GM12878 (cell line): ENCODE data around the gene OTOR. TPM values are rescaled to one million over a fixed set of nuclear protein-coding genes. Genes with fewer than 3 reads are reported as not detected.

Experiments
- ATAC-seq: fragments of 200-7000 bp; cut with Tn5 transposase; 3 replicates; pipeline ENCODE4 v1.9.1; 2020; ENCODE audit warnings: mild to moderate bottlenecking, moderate library complexity
- BruUV-seq: library from RNA; stranded (reverse); fragments of 400-500 nt; replicated peaks from 2 replicates; lab custom pipeline; 2021; lab: Mats Ljungman, UMichigan
- CTCF ChIA-PET: fragments of 300-600 bp; sonication (Branson Sonifier 250); formaldehyde crosslinking; extraction: SDS; loops from one replicate; lab custom pipeline; 2021; ENCODE audit warnings: inconsistent platforms; lab: Yijun Ruan, JAX
- POLR2A ChIA-PET: fragments of 350-600 bp; formaldehyde crosslinking; extraction: SDS; loops from one replicate; lab custom pipeline; 2021; ENCODE audit warnings: inconsistent platforms; lab: Charles Lee
- RAD21 ChIA-PET: fragments of 300-600 bp; sonication (Branson Sonifier 250); formaldehyde crosslinking; loops from one replicate; lab custom pipeline; 2023; ENCODE audit warnings: antibody characterized with exemption; ENCODE audit not compliant: unreplicated experiment; lab: Charles Lee
- SMC1A ChIA-PET: fragments of 300-600 bp; sonication (Branson Sonifier 250); formaldehyde crosslinking; loops from one replicate; lab custom pipeline; 2023; ENCODE audit not compliant: unreplicated experiment, uncharacterized antibody; lab: Charles Lee
- DNase-seq: peaks from one replicate; pipeline ENCODE4 v3.0.0-alpha.2; 2011; ENCODE audit warnings: low read depth, low spot score
- FAIRE-seq: peaks from 3 replicates; lab custom pipeline; 2011; peaks lifted over from hg19 to GRCh38; lab: Jason Lieb, UNC
- H2AFZ ChIP-seq: 2 replicates; pipeline ENCODE4 v1.6.0; 2011; ENCODE audit warnings: low read depth, low read length, control low read depth; ENCODE audit not compliant: control insufficient read depth
- H3K27ac ChIP-seq: 2 replicates; pipeline ENCODE4 v1.5.1; 2011; ENCODE audit warnings: control low read depth; ENCODE audit not compliant: control insufficient read depth, insufficient read depth
- H3K27me3 ChIP-seq, 2 experiments: replicated peaks in 1 of 2; 2 replicates each; pipeline versions ENCODE4 v1.6.0 to v1.6.1; 2011; ENCODE audit warnings: low read length in 1 of 2; ENCODE audit not compliant: control insufficient read depth in 2 of 2, insufficient read depth in 2 of 2
- H3K36me3 ChIP-seq, 2 experiments: 2 replicates each; pipeline ENCODE4 v1.5.1; 2011; ENCODE audit warnings: low read length in 1 of 2; ENCODE audit not compliant: control insufficient read depth in 2 of 2, insufficient read depth in 2 of 2
- H3K4me1 ChIP-seq: 2 replicates; pipeline ENCODE4 v1.6.1; 2011; ENCODE audit warnings: mild to moderate bottlenecking, low read length, moderate library complexity, mixed read lengths; ENCODE audit not compliant: control insufficient read depth, insufficient read depth
- H3K4me2 ChIP-seq: 2 replicates; pipeline ENCODE4 v1.6.0; 2011; ENCODE audit warnings: control low read depth; ENCODE audit not compliant: control insufficient read depth, insufficient read depth
- H3K4me3 ChIP-seq: fragments of 200-600 bp; sonication (generic); 2 replicates; pipeline ENCODE4 v1.5.1; 2016
- H3K79me2 ChIP-seq: 2 replicates; pipeline ENCODE4 v1.6.0; 2011; ENCODE audit warnings: low read length; ENCODE audit not compliant: control insufficient read depth, insufficient read depth
- H3K9ac ChIP-seq: 2 replicates; pipeline ENCODE4 v1.8.0; 2011; ENCODE audit warnings: low read length, control low read depth, mixed read lengths; ENCODE audit not compliant: control insufficient read depth, insufficient read depth
- H3K9me3 ChIP-seq: replicated peaks from 3 replicates; pipeline ENCODE4 v1.5.1; 2011; ENCODE audit warnings: mild to moderate bottlenecking, low read length; ENCODE audit not compliant: control insufficient read depth, insufficient read depth
- H4K20me1 ChIP-seq: 2 replicates; pipeline ENCODE4 v1.6.0; 2011; ENCODE audit not compliant: control insufficient read depth, insufficient read depth
- ASH2L ChIP-seq: fragments of 300-600, 200-600 bp; sonication (generic); IDR thresholded peaks from 2 replicates; pipeline ENCODE4 v1.6.1; 2017; ENCODE audit warnings: low read depth, mild to moderate bottlenecking, borderline replicate concordance
- BCL11A ChIP-seq: IDR thresholded peaks from 2 replicates; pipeline ENCODE4 v1.6.1; 2011; ENCODE audit warnings: low read depth, low read length
- MEF2B ChIP-seq: fragments of 450-650 bp; IDR thresholded peaks from 2 replicates; pipeline ENCODE4 v1.6.1; 2018; ENCODE audit warnings: mild to moderate bottlenecking, moderate library complexity; ENCODE audit not compliant: partially characterized antibody, poor library complexity, severe bottlenecking
- RAD21 ChIP-seq: IDR thresholded peaks from 2 replicates; pipeline ENCODE4 v1.6.1; 2011; ENCODE audit warnings: mild to moderate bottlenecking, low read depth, low read length, moderate library complexity; ENCODE audit not compliant: insufficient read depth
- RFX5 ChIP-seq: IDR thresholded peaks from 2 replicates; pipeline ENCODE4 v1.6.1; 2011; ENCODE audit warnings: low read depth, low read length, improper control_type of control experiment
- SMC3 ChIP-seq: IDR thresholded peaks from 2 replicates; pipeline ENCODE4 v1.6.1; 2011; ENCODE audit warnings: low read length, improper control_type of control experiment, borderline replicate concordance
- YY1 ChIP-seq: IDR thresholded peaks from 2 replicates; pipeline ENCODE4 v1.6.1; 2011; ENCODE audit warnings: low read depth, mild to moderate bottlenecking, low read length
- ZNF217 ChIP-seq: fragments of 450-650 bp; IDR thresholded peaks from 2 replicates; pipeline ENCODE4 v1.6.1; 2017; ENCODE audit warnings: antibody characterized with exemption, mild to moderate bottlenecking
- WGBS: methylation state at CpG from one replicate; pipeline ENCODE4 v1.1.6; 2016; ENCODE audit warnings: low lambda C conversion rate; ENCODE audit not compliant: insufficient replicate concordance, insufficient coverage; ENCODE audit errors: missing lambda C conversion rate; 5-methylcytosine and 5-hydroxymethylcytosine counted together
- in situ Hi-C: fragments of 300-500 bp; cut with MboI; formaldehyde crosslinking; loops from 9 replicates; pipeline ENCODE4 v1.14.3; 2018; ENCODE audit warnings: mixed read lengths
- intact Hi-C: fragments of 100-400 bp; cut with micrococcal nuclease; formaldehyde crosslinking; loops from one replicate; pipeline ENCODE4 v1.14.2; 2022; ENCODE audit not compliant: unreplicated experiment
- polyA plus RNA-seq, 11 experiments: library from polyadenylated mRNA; depleted of rRNA in 4 of 11; unstranded in 6 of 11; stranded (reverse) in 5 of 11; fragments of >200 nt; fragmentation: Nextera tagmentation in 4 of 11; fragmentation: Illumina TruSeq in 1 of 11; extraction: Ambion mirVana in 4 of 11; extraction: Trizol in 1 of 11; gene quantifications; 1 replicate in 1 of 11; 2 replicates in 10 of 11; pipeline versions ENCODE4 v1.2.1 to v1.2.3, GENCODE V29; 2011 to 2016; ENCODE audit warnings: inconsistent platforms in 2 of 11, missing spikeins in 2 of 11, low read depth in 1 of 11
- total RNA-seq, 4 experiments: library from RNA; depleted of rRNA in 3 of 4; stranded (reverse); fragments of >200 nt in 3 of 4; fragmentation: Illumina TruSeq in 1 of 4; extraction: Trizol in 1 of 4; gene quantifications; 2 replicates each; pipeline versions ENCODE4 v1.2.1 to v1.2.3, GENCODE V29; 2013 to 2021
- TF ChIP-seq, protein P1 (sequence below): fragments of 450-650 bp; conservative IDR thresholded peaks from 2 replicates; pipeline ENCODE4 v1.6.1; 2017; ENCODE audit warnings: mild to moderate bottlenecking, moderate library complexity
- TF ChIP-seq, protein P2 (sequence below), 3 experiments: IDR thresholded peaks in 2 of 3; conservative IDR thresholded peaks in 1 of 3; 2 replicates each; pipeline ENCODE4 v1.5.1; 2011; ENCODE audit warnings: low read depth in 3 of 3, low read length in 3 of 3, mild to moderate bottlenecking in 3 of 3, control low read depth in 2 of 3, moderate library complexity in 2 of 3, inconsistent platforms in 1 of 3, mixed read lengths in 1 of 3; ENCODE audit not compliant: control insufficient read depth in 2 of 3, insufficient read depth in 1 of 3; ENCODE audit errors: extremely low read depth in 1 of 3
- TF ChIP-seq, protein P3 (sequence below): fragments of 450-650 bp; IDR thresholded peaks from 2 replicates; pipeline ENCODE4 v1.6.1; 2016; ENCODE audit warnings: mild to moderate bottlenecking
- TF ChIP-seq, protein P4 (sequence below): fragments of 450-650 bp; formaldehyde crosslinking; IDR thresholded peaks from 2 replicates; pipeline ENCODE4 v1.5.0; 2022; ENCODE audit warnings: mild to moderate bottlenecking, missing genetic modification characterization

OTOR gene
- total and polyA plus RNA-seq, 10 of the 15 experiments (the other 5 are each of a cell fraction or from before 2014, with no cell fraction given), result not detected

DNA sequence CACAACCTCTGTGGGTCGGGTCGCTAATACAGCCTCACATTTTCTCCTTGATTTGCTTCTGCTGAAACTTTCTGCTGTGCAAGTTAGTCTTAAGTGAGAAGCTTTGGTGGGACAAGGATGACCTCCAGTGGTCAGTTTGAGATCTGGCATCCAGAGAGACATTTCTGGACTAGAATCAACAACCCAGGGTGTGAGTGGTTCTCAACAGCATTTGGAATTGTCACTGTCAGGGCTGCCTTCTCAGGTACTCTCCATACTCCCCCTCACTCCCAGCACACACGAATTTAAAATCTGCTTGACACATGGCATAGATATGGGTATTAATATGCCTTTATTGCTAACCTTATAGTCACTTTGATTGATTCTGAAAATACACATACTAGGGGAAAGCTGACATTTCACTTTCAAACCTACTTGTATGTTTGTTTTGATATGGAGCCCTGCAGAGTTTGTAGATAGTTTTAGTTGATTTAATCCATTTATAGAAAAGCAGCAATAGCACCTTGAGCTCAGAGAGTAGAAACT lies 13.2 kb downstream of the OTOR start:
- H3K4me3 ChIP-seq, result no peak overlapping the region
- intact Hi-C loops, result loop anchor here (1.0 to 10.0 kb wide), 3 partner anchors 61 to 487 kb away; no protein-coding TSS in a partner anchor
- ChIA-PET CTCF (interaction anchor here (0.8 to 2.1 kb wide), 12 partner anchors 9 to 528 kb away, joined by 3 to 9 read pairs (median 4); no protein-coding TSS in a partner anchor), RAD21 (interaction anchor here (0.5 to 1.5 kb wide), 5 partner anchors 243 to 1085 kb away, joined by 3 to 6 read pairs (median 3); no protein-coding TSS in a partner anchor), POLR2A (no interaction called here), SMC1A (interaction anchor here (1.3 to 2.0 kb wide), 3 partner anchors 15 to 244 kb away, joined by 3 to 10 read pairs (median 4); no protein-coding TSS in a partner anchor)
- H3K4me1 ChIP-seq, result peaks cover 6% of the 10 kb centered on the region; the same call in 1 of the 2 replicates
- WGBS, result 0% methylated on average over 3 of the region's 3 CpGs
- no peak overlapping the region for H3K4me2 ChIP-seq
- no TSS peak for BruUV-seq
- no peak overlapping the region for H3K9ac ChIP-seq
- no peaks in the 10 kb centered on the region for H3K36me3 ChIP-seq
- no peak overlapping the region for H3K27ac ChIP-seq
- H4K20me1 ChIP-seq, result no peaks in the 10 kb centered on the region
- H3K79me2 ChIP-seq, result no peaks in the 10 kb centered on the region
- DNase-seq, result peak; percentile 19
- no peaks in the 10 kb centered on the region; a peak in 2 of 4 replicates for H3K27me3 ChIP-seq
- H3K9me3 ChIP-seq, result no peaks in the 10 kb centered on the region; the same call in 2 of the 3 replicates
- in situ Hi-C loops, result loop anchor here (5.0 kb wide), 1 partner anchor 244 kb away; no protein-coding TSS in a partner anchor
- ATAC-seq, result peak; percentile 90
- H2AFZ ChIP-seq, result no peak overlapping the region
- FAIRE-seq, result peak; percentile 83
- no peak for TF ChIP-seq MEF2B
- TF ChIP-seq, protein P1, sequence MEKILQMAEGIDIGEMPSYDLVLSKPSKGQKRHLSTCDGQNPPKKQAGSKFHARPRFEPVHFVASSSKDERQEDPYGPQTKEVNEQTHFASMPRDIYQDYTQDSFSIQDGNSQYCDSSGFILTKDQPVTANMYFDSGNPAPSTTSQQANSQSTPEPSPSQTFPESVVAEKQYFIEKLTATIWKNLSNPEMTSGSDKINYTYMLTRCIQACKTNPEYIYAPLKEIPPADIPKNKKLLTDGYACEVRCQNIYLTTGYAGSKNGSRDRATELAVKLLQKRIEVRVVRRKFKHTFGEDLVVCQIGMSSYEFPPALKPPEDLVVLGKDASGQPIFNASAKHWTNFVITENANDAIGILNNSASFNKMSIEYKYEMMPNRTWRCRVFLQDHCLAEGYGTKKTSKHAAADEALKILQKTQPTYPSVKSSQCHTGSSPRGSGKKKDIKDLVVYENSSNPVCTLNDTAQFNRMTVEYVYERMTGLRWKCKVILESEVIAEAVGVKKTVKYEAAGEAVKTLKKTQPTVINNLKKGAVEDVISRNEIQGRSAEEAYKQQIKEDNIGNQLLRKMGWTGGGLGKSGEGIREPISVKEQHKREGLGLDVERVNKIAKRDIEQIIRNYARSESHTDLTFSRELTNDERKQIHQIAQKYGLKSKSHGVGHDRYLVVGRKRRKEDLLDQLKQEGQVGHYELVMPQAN, result no peak
- TF ChIP-seq, protein P2, sequence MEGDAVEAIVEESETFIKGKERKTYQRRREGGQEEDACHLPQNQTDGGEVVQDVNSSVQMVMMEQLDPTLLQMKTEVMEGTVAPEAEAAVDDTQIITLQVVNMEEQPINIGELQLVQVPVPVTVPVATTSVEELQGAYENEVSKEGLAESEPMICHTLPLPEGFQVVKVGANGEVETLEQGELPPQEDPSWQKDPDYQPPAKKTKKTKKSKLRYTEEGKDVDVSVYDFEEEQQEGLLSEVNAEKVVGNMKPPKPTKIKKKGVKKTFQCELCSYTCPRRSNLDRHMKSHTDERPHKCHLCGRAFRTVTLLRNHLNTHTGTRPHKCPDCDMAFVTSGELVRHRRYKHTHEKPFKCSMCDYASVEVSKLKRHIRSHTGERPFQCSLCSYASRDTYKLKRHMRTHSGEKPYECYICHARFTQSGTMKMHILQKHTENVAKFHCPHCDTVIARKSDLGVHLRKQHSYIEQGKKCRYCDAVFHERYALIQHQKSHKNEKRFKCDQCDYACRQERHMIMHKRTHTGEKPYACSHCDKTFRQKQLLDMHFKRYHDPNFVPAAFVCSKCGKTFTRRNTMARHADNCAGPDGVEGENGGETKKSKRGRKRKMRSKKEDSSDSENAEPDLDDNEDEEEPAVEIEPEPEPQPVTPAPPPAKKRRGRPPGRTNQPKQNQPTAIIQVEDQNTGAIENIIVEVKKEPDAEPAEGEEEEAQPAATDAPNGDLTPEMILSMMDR (IDR thresholded peaks at IDR 0.05 in 2 of 3, conservative IDR thresholded peaks at IDR 0.05 in 1 of 3; ENCODE audit: control insufficient read depth in 2 of 3, extremely low read depth in 1 of 3, insufficient read depth in 1 of 3, low read depth in 3 of 3, low read length in 3 of 3), result peak; percentile 66 to 85 (median 70); a peak in 5 of 6 replicates
- TF ChIP-seq YY1, result 0 out of 2 replicates have a peak, but pooled peaks have one; percentile 26
- TF ChIP-seq SMC3, result peak; percentile 78
- TF ChIP-seq, protein P3, sequence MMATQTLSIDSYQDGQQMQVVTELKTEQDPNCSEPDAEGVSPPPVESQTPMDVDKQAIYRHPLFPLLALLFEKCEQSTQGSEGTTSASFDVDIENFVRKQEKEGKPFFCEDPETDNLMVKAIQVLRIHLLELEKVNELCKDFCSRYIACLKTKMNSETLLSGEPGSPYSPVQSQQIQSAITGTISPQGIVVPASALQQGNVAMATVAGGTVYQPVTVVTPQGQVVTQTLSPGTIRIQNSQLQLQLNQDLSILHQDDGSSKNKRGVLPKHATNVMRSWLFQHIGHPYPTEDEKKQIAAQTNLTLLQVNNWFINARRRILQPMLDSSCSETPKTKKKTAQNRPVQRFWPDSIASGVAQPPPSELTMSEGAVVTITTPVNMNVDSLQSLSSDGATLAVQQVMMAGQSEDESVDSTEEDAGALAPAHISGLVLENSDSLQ, result no peak
- no peak for TF ChIP-seq RFX5
- no peak for TF ChIP-seq BCL11A
- no peak for TF ChIP-seq ZNF217
- TF ChIP-seq RAD21, result peak; percentile 95
- TF ChIP-seq, protein P4, sequence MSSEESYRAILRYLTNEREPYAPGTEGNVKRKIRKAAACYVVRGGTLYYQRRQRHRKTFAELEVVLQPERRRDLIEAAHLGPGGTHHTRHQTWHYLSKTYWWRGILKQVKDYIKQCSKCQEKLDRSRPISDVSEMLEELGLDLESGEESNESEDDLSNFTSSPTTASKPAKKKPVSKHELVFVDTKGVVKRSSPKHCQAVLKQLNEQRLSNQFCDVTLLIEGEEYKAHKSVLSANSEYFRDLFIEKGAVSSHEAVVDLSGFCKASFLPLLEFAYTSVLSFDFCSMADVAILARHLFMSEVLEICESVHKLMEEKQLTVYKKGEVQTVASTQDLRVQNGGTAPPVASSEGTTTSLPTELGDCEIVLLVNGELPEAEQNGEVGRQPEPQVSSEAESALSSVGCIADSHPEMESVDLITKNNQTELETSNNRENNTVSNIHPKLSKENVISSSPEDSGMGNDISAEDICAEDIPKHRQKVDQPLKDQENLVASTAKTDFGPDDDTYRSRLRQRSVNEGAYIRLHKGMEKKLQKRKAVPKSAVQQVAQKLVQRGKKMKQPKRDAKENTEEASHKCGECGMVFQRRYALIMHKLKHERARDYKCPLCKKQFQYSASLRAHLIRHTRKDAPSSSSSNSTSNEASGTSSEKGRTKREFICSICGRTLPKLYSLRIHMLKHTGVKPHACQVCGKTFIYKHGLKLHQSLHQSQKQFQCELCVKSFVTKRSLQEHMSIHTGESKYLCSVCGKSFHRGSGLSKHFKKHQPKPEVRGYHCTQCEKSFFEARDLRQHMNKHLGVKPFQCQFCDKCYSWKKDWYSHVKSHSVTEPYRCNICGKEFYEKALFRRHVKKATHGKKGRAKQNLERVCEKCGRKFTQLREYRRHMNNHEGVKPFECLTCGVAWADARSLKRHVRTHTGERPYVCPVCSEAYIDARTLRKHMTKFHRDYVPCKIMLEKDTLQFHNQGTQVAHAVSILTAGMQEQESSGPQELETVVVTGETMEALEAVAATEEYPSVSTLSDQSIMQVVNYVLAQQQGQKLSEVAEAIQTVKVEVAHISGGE (CRISPR knock-in tag), result no peak
- TF ChIP-seq ASH2L, result no peak
- TF ChIP-seq, all 136 proteins: peak for 4
